HG03520 (cell line): ENCODE results near the gene ARVCF.

ENCODE experiments used
- ATAC-seq: cut with Tn5 transposase; IDR thresholded peaks from one replicate; pipeline ENCODE4 v1.9.1; 2021; ENCODE audit warnings: mild to moderate bottlenecking, moderate library complexity; ENCODE audit not compliant: unreplicated experiment

ARVCF gene

DNA sequence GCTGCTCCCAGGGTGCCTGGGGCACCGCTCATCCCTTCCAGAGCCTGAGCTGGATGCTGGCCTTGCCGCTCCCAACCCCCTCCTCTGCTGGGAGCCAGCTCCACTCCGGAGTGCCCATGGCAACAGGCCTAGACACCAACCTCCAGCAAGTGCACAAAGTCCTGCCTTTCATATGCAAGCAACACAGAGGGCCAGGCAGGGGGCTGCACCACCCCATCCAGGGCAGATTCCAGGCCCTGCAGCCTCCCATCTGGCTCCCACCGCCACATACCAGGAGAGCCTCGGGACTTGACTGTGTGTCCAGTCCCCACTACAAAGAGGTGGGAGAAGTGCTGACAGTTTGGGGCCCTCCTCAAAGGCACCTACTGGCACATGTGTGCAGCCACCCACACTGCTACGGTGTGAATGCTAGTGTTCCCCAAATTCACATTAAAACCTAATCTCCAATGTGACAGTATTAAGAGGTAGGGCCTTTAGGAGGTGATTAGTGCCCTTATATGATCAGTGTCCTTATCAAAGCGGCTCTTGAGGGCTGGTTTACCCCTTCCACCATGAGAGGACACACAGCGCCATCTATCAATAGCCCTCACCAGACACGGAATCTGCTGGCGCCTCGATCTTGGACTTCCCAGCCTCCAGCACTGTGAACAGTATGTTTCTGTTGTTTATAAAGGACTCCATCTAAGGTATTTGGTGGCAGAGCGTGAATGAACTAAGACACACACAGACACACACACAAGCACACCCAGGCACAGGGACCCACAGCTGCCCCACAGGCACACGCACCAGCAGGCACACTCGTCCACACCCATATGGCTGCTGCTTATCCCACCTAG, 16.2 kb downstream of the ARVCF start:
- no peak for ATAC-seq

DNA sequence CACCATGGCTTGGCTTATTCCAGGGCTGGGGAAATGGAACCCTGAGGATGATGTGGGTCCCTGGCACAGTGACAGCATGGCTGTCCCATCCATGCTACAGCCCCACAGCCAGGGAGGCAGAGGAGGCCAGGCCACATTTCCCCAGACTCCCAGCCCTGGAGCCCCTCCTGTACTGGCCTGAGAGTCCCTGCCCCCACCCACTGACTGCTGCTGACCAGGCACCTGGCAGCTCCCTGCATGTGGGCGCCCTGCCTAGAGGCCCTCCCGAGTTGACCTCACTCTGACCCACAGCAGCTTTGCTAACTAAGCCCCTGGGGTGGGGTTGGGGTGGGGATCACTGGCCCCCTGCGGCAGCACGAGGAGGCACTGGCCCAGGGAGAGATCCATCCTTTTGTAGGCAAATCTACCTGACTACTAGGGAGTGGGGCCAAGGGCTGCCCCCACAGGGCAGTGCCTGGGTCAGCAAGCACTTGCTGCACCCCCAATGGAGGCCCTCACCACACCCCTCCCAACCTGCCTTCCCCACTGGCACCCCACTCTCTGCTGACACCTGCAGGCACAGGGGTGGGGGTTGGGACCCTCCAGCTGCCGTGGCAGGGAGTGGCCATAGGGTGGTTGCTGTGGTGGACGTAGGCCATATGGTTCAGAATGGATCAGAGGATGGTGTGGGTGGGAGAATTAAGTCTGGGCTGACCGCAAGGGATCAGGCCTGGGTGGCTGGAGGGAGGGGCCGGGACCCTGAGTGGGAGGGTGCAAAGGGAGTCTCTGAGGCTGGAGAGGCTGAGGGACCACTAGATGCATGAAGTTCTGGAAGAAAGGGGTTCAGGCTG, 17.4 kb downstream of the ARVCF start:
- ATAC-seq: no peak

DNA sequence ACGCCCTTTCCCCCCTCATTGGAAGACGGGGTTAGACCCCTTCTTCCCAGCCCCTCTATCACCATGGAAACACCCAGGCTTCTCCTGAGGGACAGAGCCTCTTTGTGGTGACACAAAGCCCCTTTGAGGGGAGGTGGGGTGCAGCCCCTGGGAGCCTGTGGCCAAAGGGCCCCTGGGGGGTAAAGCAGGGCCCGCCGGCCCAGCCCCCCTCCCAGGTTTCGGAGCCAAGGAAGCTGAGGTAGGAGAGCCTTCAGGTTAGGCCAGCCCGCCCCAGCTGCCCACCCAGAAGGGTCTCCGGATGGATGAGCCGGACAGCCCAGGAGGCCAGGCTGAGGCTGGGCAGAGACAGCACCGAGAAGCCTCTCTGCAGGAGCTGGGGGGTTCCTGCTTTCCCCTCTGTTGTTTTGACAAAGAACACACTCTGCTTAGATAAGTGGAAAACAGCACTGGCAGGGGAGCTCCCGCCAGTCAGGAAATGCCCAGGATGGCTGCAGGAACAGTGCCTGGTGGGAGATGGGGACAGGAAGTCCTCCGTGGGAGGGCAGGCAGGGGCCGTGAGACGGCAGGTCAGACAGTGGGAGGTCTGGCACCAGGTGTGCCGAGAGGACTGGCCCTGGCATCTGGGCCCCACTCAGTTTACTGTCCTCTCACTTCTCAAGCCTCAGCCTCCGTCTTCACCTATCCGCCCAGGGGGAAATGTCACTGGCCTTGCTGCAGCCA, 18.2 kb downstream of the ARVCF start:
- no peak for ATAC-seq

DNA sequence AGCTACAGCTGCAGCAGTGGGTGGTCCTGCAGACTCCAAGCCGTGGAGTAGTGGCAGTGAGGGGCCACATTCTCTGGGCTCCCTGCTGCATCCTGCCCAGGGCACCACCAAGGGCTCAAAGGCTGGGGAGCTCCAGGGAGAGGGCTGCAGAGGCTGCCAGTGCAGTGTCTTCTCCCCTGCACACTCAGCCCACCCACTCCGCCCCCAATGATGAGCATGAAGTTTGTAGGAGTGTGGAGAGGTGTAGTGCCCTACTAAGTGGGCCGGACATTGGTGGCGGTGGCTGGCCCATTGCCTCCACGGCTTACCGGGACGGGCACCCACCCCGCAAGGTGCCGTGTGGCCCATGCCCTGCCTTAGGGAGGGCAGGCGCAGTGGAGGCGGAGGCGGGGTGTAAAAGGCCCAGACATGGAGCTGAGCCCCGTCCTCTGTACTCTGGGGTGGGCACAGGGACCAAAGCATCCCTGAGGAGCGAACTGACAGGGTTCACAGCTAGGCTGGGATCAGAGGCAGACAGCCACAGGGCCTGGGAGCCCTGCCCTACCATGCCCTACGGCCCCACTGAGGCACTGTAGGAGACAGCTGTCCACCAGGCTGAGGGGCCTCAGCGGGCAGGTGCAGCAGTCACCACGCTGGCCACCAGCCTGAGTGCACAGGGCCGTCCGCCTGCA, 18.9 kb downstream of the ARVCF start:
- ATAC-seq: no peak

DNA sequence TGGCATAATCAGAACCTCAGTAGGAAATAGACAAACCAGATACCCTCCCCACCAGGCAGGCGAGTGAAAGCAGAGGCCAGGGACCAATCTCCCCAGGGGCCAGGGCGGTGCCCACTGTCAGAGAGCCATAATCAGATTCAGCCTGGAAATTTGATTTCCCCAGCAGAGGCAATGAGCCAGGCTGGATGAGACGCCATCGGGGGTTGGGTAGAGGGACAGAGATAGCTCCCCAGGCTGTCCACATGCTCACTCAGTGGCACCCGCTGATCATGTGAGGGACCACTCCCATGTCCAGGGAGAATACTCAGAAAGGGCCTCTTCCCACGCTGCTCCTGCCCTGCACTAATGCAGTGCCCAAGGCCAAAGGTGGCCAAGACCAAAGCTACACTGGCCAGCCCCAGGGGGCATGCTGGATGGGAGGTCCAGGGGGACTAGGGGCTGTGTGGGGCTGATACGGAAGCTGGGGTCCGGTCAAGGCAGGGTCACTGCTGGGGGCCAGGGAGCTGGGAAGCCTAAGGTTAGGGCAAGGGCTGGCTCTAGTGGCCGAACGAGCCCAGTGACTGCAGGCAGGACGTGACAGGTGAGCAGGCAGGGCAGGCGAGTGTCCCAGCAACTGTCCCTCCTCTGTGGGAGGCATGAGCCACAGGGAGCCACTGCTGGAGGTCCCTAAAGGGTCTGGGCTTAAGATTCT, 19.8 kb downstream of the ARVCF start:
- no peak for ATAC-seq

DNA sequence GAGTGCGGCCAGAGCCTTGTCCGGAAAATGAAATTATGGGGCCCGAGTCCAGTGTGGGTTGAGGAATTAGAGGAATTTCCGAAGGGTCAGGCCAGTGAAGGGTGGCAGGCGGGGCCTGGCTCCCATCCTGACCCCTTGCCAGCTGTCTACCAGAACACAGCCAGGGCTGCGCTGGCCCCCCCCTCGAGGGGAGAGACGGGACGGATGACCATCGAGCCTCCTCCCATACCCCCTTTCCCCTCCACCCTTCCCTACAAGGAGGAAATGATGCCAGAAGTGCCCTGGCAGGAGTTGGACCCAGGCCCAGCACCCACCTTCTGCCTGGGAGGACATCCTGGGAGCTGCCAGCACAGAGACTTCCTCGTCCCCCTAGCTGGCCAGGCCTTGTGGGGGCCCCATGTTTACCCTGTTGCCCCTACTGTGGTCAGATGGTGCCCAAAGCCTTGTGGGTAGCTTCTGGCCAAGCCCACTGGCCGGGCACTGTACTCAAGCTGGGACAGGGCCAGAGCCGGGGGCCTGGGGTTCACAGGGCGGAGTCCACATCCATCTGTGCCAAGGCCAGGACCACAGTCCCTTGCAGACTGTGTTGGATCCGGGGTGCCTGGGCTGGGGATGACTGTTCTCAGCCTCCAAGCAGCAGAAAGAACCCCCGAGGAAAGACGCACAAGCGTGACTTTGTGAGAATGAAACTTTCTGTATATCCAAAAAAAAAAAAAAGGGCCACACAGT, 20.8 kb downstream of the ARVCF start:
- no peak for ATAC-seq

DNA sequence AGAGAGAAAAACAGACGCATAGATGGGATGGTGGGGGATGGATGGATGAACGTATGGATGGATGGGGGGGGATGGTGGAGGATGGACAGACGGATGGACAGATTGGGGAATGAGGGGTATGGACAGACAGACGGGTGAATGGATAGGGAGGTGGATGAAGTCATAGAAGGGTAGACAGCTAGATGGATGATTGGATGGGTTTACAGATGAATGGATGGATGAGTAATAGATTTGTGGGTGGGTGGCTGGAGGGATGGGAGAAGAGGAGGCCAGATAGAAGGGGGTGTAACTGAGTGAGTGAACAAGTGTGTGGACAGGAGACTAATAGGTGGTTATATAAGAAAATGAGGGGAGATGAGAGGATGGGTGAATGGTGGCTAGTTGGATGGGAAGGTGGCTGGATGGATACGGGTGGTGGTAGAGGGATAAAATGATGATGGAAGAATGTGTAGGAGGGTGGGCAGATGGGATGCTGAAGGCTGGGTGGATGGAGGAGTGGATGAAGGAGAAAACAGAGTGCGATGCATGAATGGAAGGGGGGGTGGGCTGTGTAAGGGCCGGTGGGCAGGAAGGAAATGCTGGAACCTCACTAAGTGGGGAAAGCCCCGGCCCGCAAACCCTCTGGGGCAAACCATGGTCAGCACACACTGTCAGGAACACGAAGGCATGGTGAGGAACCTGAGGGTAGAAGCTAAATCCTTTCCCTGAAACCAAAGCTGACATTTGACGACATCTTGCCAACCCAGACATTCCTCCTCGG, 21.6 kb downstream of the ARVCF start:
- no peak for ATAC-seq

DNA sequence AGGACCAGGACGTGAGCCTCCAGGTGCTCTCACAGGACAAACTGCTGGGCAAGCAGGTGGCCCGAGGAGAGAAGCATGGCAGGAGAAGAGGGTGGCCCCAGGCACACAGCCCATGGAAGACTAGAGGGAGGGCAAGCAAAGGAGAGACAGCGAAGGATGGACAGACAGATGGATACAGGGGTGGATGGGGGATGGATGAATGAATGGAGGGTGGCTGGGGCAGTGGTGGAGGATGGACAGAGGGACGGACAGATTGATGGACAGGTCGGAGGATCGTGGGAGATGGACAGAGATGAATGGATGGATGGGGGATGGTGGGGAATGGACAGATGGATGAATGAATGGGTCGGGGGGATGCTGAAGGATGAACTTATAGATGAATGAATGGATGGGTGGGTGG, 22.7 kb downstream of the ARVCF start:
- no peak for ATAC-seq

DNA sequence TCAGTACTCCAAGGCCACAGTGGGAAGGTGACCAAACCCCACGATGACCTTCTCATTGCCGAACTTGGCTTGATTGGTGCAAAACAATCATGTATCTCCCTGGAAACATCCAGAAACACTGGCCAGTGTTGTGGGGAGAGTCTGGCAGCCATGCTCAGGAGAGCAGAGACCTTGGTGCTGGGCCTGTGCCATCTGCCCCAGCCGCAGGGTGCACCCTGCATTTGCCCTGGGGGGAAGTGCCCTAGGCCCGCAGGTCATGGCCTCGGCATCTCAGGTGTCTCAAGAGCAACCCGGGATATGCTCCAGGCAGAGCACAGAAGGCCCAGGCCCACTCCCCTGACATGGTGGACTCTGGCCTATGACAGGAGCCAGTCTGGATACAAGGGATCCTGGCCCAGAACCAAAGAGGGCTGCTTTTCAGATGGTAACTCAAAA, 23.7 kb downstream of the ARVCF start:
- no peak for ATAC-seq

DNA sequence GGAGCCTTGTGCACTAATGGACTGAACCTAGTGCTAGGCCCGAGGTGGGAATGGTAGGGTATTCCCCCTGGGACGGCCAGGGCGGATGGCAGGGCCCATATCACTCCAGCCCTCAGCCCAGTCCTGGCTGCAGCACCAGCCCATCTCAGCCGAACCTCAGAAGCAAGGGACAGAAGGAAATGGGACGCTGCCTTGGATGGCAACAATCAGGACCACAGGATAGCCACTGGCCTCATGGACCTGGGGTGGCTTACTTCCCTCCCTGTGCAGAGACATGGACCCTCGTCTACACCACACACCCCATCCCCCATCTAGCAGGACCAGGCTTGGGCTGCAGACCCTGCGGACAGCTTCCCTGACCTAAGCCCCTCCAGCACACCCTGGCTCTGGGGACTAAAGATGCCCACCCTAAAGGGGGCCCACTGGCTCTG, 24.1 kb downstream of the ARVCF start:
- no peak for ATAC-seq

DNA sequence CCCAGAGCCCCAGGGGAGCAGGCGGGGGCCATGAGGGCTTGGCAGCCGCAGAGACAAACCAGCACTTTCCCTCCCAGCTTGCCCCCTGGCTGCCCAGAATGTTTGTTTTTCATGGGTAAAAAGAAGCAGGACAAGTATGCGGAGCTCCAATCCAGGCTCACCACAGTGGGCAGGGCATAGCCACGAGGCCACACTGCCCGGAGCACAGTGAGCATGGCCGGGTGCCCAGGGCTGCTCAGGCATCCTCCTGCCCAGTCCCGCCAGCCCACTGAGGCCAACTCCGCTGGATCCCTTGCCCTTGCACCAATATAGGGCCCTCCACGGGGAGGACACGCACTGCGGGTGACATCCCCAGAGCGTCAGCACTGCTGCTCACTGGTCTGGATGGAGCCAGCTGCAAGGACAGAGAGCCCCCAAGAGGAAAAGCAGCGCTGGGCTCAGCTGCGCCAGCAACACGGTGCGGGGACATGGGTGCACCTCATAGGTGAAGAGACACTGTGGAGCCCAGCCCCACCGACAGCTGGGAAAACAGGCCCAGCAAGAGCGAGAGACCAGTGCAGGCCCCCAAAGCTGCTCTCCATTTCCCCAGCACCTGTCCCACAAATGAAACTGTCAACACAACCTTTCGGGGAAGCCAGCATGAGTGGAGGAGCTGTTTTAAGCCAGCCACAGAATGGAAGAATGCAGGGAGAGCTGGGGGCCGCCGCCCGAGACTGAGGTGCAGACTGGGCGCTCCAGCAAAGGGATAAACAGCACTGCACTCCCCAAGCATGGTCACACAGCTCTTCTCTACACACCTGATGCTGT, 24.8 kb downstream of the ARVCF start:
- no peak for ATAC-seq

DNA sequence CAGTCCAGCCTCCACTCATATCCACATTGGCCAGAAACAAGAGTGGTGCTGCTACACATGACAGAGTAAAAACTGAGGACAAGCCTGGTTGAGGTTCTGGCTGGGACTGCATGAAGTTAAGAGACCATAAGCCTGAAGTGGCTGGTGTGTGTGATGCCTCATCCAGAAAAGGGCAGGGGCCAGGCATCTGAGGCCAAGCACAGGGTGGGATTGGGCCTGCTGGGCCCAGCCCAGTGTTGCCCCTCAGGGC, 25.3 kb downstream of the ARVCF start:
- ATAC-seq: no peak

DNA sequence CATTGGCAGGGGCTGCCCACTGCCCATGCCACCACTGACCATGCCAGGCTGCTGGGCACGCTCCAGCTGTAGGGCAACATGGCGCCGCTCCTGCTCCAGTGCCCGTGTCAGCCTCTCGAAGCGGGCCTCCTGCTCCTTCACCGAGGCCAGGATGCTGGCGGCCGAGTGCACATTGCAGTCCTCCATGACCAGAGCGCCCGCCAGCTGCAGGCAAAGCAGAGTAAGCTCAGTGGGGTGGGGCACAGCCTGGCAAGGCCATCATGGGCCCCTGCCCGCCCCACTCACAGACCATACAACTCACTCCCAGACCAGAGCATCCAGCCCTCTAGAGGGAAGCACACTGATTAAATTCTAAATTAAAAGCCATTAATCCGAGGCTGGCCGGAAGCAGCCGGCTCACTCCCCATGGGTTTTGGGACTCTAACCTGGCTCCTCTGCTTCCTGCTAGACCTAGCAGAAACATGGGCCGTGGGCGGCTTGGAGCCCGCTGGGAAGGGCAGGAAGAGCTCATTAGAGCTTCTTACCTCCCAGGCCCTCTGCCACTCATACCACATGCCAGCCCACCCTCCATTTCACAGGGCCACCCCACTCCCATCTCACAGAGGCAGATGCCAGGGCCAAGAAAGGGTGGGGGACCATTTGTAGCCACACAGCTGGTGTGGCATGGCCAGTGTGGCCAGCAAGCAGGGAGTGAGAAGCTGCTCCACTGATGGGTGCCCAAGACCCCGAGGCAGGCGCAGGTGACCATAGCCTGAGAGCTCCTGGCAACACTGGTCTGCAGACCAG, 25.8 kb downstream of the ARVCF start:
- ATAC-seq: no peak

DNA sequence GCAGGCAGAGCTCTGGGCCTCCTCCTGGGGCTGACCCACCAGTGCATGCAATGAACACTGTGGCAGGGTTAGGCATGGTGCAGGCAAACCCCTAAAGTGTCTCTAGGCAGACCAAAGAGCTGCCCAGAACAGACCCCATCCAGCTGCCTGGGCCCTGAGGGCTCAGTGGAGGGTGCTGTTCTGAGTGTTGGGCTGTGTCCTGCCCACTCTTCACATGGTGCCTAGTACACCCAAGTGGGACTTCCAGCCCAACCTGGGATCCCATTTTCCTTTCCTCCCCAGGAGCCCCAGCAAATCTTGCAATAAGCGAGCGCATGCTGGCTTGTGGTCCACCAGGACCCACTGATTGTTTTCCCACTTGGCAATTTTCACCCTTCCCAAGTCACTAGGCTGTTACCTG, 26.4 kb downstream of the ARVCF start:
- ATAC-seq: no peak

DNA sequence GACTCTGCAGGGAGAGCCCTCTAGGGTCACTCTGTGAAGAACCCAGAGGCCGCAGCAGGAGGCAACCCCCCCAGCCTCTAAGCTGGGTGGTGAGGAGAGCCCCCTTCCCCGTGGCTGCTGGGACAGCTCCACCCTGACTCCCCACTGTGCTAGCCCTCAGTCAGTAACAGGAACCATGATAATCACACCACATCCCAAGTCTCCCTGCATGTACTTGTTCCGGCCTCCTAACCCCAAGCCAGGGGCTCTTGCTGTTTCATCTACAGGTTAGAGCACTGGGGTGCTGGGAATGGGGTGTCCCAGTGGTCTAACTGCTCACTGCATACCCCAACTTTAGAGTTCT, 26.9 kb downstream of the ARVCF start:
- no peak for ATAC-seq

DNA sequence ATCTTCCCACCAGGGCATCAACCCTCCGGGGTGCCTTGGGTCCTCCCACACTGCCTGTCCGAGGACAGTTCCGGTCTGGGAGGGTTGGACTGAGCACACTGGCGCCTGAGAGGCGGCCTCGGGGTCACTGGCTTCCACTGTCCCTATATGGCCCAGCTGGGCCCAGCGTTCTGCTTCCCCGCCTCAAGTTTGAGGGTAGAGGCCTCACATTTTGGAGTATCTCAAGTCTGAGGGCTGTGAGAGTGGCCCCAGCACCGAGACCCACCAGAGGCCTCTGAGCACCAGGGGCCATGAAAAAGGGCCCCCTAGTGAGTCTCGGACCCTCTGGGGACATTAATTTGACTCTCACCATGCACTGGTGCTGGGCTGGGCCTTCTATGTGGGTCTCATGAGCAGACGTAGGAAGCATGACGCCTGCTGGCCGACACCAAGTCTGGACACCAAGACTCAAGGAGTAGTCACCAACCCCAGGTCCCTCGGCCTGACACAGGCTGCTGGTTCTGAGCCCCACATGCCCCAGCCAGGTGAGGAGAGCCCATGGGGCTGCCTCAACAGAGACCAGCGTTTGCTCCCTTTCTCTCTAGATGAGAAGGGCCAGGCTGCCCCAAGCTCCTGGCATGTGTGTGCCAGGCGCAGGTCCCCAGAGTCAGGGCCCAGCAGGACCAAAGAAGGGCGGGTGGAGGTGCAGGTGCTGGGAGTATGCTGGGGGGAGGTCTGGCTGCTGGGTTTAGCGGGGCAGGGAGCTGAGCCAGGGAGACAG, 27.5 kb downstream of the ARVCF start:
- no peak for ATAC-seq

DNA sequence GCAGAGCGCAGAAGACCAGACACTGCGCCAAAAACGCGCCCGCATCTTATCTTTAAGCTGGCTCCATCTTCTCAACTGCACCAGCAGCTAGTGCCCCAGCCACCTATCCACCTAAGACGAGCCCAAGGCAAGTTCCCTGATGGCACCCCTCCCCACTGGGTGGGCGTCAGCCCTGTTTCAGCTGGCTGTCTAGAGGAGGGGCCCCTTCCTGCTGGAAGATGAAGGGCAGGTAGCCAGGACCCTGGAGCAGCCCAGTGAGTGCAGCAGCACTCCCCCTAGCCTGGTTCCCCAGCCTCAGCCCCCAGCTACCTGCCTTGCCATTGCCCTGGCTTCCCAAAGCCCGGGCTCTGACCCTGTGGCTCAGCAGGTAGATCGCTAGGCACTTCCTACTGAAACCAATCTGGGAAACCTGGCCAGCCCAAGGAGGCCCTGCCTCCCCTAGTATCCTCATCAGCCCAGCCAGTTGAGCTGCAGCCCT, 28.3 kb downstream of the ARVCF start:
- ATAC-seq: no peak
